GM18507 (cell line): ENCODE results near the gene GNAT1.
"Not testable (repeated sequence)": the region's sequence is repeated elsewhere in the genome, so short reads cannot be mapped to it uniquely, and the experiment has no call there.

ENCODE experiments used
- DNase-seq: peaks from one replicate; pipeline ENCODE4 v3.0.0; 2011; ENCODE audit warnings: low read depth; ENCODE audit not compliant: insufficient read length; ENCODE audit errors: extremely low spot score
- FAIRE-seq: peaks from 2 replicates; lab custom pipeline; 2011; peaks lifted over from hg19 to GRCh38; lab: Jason Lieb, UNC

GNAT1 gene

GRCh38 chr3:50212502-50212901, 21.1 kb downstream of the GNAT1 start:
- FAIRE-seq (no peak), DNase-seq (no peak)

DNA sequence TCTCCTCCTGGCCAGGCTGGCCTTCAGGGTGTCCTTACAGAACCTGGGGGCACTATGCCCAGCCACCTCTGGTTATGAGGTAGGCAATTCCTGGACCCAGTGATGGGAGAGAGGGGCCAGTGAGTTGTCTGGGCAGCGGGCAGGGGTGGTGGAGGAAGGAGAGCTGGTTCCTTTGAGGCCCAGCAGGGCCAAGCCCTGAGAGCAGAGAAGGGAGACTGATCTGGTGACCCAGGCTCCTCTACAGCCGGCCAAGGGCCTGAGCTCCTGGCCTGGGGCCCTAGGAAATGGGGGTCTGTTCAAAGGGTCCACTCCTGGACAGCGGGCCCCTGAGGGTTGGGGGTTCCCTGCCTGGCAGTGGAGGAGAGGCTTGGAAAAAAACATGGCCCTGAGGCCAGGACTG, 21.6 kb downstream of the GNAT1 start:
- no peak for DNase-seq
- no peak for FAIRE-seq

DNA sequence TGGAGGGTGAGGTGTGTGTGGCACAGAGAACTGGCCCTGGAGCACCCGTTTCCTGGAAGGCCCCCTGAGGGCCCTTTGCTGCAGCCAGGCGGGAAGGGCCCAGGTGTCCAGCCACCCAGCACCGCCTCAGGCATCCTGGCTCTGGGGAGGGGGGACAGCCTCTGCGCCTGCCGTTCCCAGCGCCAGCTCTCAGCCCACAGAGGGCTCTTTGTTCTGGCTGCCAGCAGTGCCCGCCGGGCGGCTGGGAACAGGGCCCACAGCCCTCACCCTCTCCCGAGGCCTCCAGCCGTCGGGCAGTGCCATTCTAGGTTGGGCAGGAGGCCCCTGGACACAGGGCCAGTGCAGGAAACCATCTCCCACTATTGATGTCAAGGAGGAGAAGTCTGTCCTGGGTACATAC, 22.0 kb downstream of the GNAT1 start:
- DNase-seq: no peak
- no peak for FAIRE-seq

DNA sequence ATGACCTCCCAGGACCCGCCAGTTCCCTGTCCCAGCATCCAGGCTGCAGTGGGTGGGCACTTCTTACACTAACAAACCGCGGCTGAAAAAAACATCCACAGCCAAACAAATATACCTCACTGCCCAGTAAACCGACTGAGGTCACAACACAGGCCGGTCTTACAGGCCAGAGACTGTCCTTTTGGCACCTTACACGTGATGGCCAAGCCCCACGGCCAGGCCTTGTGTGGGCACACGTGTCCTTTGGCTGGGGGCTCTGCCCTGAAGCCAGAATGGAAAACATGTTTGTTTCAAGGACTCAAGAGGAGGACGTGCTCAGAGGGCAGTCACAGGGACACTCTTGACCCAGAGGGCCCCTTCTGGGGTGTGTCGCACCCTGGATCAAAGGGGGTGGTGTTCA, 23.4 kb downstream of the GNAT1 start:
- FAIRE-seq (no peak), DNase-seq (no peak)

- DNase-seq (no peak), FAIRE-seq (no peak)
Observed at GRCh38 chr3:50215529-50215928, 24.1 kb downstream of the GNAT1 start.

- FAIRE-seq: no peak
- DNase-seq: no peak
Observed at GRCh38 chr3:50217681-50218080, 26.3 kb downstream of the GNAT1 start.

DNA sequence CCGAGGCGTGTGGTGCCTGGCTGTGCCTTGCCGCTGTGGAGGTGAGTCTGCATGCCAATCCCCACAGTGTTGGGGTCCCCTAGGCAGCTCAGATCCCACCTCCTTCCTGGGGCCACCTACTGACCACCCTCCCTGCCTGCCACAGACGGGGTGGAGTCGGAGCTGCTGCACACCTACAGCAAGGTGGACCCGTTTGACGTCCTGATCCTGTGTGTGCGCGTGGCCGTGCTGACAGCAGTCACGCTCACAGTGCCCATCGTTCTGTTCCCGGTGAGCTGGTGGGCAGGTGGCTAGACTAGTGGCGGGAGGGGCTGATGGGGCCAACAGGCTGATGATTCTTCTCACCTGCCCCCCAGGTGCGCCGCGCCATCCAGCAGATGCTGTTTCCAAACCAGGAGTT, 27.0 kb downstream of the GNAT1 start:
- no peak for FAIRE-seq
- no peak for DNase-seq

DNA sequence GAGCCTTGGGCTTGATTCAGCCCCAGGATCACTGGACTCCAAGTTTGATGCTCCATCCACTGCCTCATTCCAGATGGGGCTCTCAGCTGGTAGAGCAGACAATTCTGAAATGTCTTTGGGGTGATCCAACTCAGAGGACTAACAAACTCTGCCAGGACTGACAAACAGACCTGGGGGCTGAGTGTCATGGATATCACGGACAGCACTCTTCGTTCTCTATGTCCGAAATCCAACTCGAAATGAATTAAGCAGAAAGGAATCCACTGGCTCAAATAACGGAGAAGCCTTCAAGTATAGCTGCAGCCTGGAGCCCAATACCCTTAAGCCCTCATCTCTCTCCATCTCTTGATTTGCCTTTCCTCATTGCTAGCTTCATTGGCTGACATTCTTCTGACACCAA, 27.9 kb downstream of the GNAT1 start:
- FAIRE-seq (no peak), DNase-seq (no peak)

- FAIRE-seq: no peak
Observed at GRCh38 chr3:50220109-50220508, 28.7 kb downstream of the GNAT1 start.

GRCh38 chr3:50221051-50221410, 29.6 kb downstream of the GNAT1 start:
- FAIRE-seq: no peak
- no peak for DNase-seq

More at GRCh38 chr3:50220109-50220508, 28.7 kb downstream of the GNAT1 start:
- DNase-seq: no peak

- DNase-seq (no peak), FAIRE-seq (no peak)
Observed at GRCh38 chr3:50221411-50222168, 30.2 kb downstream of the GNAT1 start.

DNA sequence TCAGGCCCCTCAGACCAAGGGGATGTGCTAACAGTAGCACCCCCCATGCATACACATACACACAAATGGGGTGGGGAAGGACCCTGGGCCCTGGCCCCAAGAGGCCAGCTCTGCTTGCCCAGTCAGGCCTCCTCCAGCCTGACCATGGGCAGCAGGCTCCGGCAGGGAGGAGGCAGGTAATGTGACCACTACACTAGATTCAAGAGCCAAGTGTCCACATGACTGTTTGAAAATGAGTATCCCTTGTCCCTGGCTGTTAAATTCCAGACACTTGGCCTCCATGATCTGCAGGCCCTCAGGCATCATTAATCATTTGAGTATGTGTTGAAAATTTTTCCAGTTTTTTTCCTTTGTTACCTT, 30.7 kb downstream of the GNAT1 start:
- no peak for DNase-seq
- FAIRE-seq: no peak

DNA sequence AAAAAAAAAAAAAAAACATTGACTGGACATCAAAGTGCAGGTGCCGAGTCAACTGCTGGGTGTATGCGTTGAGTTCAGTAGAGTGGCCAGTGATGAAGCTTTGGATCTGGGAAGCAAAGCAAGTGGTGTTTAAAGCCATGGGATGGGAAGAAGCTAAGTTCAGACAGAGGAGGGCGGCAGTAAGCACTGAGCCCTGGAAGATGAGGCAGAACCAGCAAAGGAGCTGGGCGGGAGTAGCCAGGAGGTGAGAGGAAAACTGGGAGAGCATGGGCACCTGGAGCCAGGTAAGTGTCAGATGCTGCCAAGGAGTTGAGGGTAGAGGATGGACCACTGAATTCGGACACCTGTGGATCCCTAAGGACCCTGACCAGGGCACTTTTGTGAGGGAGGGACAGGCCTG, 33.2 kb downstream of the GNAT1 start:
- FAIRE-seq: no peak
- no peak for DNase-seq

DNA sequence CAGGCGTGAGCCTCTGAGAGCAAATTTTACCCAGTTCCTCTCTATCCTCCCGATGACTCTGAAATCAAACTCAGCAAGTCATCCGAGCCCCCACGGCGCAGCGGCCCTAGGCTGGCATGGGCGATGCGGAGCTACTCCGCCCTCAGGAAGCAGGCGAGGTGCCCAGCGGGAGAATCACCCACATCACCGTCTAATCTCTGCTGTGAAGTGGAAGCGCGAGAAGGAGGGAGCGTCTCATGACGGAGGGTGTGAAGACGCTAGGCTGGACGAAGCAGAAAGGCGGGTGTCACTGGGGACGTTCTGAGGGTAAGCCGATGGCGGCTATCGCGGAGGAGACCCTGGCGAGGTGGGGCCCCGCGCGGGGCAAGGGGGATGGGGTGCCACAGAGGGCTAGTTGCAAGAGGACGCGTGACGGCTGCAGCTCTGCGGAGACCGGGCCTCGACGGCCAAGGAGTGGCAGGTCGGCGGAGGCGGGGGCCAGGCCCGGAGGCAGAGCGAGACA, 35.5 kb downstream of the GNAT1 start:
- peak; percentile 47 for FAIRE-seq
- DNase-seq: no peak

GRCh38 chr3:50227390-50228183, 36.2 kb downstream of the GNAT1 start:
- peak; percentile 83 for FAIRE-seq

DNA sequence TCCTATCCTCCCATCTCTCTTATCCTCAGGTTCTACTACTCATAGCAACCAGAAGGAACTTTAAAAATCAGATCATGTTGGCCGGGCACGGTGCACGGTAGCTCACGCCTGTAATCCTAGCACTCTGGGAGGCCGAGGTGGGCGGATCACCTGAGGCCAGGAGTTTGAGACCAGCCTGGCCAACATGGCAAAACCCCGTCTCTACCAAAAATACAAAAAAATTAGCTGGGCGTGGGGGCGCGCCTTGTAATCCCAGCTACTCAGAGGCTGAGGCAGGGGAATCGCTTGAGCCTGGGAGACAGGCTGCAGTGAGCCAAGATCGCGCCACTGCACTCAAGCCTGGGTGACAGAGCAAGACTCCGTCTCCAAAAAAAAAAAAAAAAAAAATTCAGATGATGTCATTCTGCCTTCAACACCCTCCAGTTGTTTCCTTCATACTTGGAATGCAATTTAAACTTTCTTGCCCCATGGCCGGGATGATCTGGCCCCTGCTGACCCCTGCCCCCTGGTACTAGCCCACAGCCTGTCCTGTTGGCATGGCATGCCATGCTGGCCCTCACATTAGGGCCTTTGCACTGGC, 36.9 kb downstream of the GNAT1 start:
- not testable (repeated sequence) for DNase-seq, FAIRE-seq

More at GRCh38 chr3:50227390-50228183, 36.2 kb downstream of the GNAT1 start:
- peak; percentile 90 for DNase-seq

DNA sequence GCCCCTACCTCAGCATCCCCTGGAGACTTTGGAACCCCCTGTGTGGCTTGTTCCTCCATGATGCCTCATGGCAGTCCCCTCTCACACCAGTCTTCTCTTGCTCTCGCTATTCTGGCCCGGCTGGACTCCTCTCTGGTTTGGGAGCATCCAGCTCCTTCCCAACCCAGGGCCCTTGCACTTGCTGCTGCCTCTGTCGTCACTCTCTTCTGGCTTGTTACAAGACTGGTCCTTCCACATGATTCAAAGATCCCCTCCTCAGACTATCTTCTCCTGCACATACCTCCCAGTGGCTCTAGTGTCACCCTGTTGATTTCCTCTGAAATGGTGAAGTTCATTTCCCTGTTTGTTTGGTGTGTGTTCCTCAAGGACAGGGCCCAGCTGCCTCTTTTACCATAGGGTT, 38.1 kb downstream of the GNAT1 start:
- FAIRE-seq: no peak
- no peak for DNase-seq

- no peak for DNase-seq
- no peak for FAIRE-seq
Observed at GRCh38 chr3:50230104-50230793, 38.8 kb downstream of the GNAT1 start.

GRCh38 chr3:50230794-50231125, 39.4 kb downstream of the GNAT1 start:
- no peak for FAIRE-seq

DNA sequence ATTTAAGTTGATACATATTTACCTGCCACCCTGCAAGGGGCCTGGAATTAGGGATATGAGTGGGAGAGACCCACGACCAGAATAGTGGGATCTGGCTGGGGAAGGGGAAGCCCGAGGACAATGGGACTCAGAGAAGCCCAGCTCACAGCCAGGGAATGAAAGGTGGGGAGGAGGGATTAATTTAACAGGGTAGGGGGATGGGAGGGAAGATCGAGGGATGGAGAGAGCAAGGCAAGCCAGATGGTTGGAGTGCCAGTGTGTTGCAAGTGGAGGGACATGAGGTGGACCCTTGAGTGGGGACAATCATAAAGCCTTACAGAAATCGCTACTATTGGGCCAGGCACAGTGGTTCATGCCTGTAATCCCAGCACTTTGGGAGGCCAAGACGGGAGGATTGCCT, 40.2 kb downstream of the GNAT1 start:
- DNase-seq (no peak), FAIRE-seq (no peak)

More at GRCh38 chr3:50230794-50231125, 39.4 kb downstream of the GNAT1 start:
- DNase-seq: no peak
